Measurements from ENCODE around the gene BCL2L12.

BCL2L12 gene

GRCh38 chr19:49686503-49687088, 20.9 kb downstream of the BCL2L12 start:
- Histone ChIP-seq H3K27ac (ENCODE audit: extremely low read depth, low read depth, low read length) (no peak overlapping the region), H3K36me3 (ENCODE audit: control insufficient read depth in 2 of 2, insufficient read depth in 1 of 2, low read length in 2 of 2) (peaks cover 34 to 71% of the 10 kb centered on the region in 2 experiments), H3K9me3 (ENCODE audit: control insufficient read depth, insufficient read depth, low read depth, low read length) (no peaks in the 10 kb centered on the region), H3K4me3 (ENCODE audit: low read depth, low read length) (no peak overlapping the region), H3K4me1 (ENCODE audit: control insufficient read depth, insufficient read depth, low read length) (peaks cover 8% of the 10 kb centered on the region)
- ChIA-PET CTCF (interaction anchor here (0.6 kb wide), 2 partner anchors 15 to 180 kb away, joined by 3 read pairs; no protein-coding TSS in a partner anchor), POLR2A (interaction anchor here (1.9 kb wide), 1 partner anchor 11 kb away, joined by 6 read pairs; no protein-coding TSS in a partner anchor)
- TF ChIP-seq WT1 (tag by site-specific recombination; IDR thresholded peaks at IDR 0.05) (no peak), ZNF10 (tag by site-specific recombination; IDR thresholded peaks at IDR 0.05) (no peak), ZNF621 (tag by site-specific recombination; IDR thresholded peaks at IDR 0.05) (no peak)

- no peak for TF ChIP-seq ELK4 (IDR thresholded peaks at IDR 0.05; ENCODE audit: borderline replicate concordance, low read depth, low read length)
- no peak for TF ChIP-seq OVOL3 (tag by site-specific recombination; IDR thresholded peaks at IDR 0.05)
- no peak for TF ChIP-seq ZBTB21 (tag by site-specific recombination; IDR thresholded peaks at IDR 0.05)
- TF ChIP-seq ZNF704 (tag by site-specific recombination; IDR thresholded peaks at IDR 0.05): no peak
- TF ChIP-seq GFI1B (tag by site-specific recombination; IDR thresholded peaks at IDR 0.05): no peak
- TF ChIP-seq ZFP69B (tag by site-specific recombination; IDR thresholded peaks at IDR 0.05): no peak
- TF ChIP-seq ZNF670 (tag by site-specific recombination; IDR thresholded peaks at IDR 0.05; ENCODE audit: low read depth): no peak
- no peak for TF ChIP-seq ZNF274 (IDR thresholded peaks at IDR 0.05; ENCODE audit: low read length)
- no peak for TF ChIP-seq ZNF274 (tag by site-specific recombination; IDR thresholded peaks at IDR 0.05; ENCODE audit: borderline replicate concordance)
- TF ChIP-seq ZNF792 (tag by site-specific recombination; IDR thresholded peaks at IDR 0.05): no peak
- TF ChIP-seq BCL6B (tag by site-specific recombination; IDR thresholded peaks at IDR 0.05): no peak
- TF ChIP-seq ZNF639 (tag by site-specific recombination; IDR thresholded peaks at IDR 0.05): no peak
- no peak for TF ChIP-seq ZNF148 (tag by site-specific recombination; IDR thresholded peaks at IDR 0.05; ENCODE audit: borderline replicate concordance)
- TF ChIP-seq ATF2 (tag by site-specific recombination; IDR thresholded peaks at IDR 0.05; ENCODE audit: low read depth): no peak
- TF ChIP-seq ZNF174 (tag by site-specific recombination; IDR thresholded peaks at IDR 0.05): no peak
- no peak for TF ChIP-seq IKZF3 (tag by site-specific recombination; IDR thresholded peaks at IDR 0.05)
- no peak for TF ChIP-seq ZBTB6 (tag by site-specific recombination; IDR thresholded peaks at IDR 0.05)
- ChIA-PET POLR2A (interaction anchor here (0.5 kb wide), 1 partner anchor 19 kb away, joined by 3 read pairs; no protein-coding TSS in a partner anchor), CTCF (no interaction called here)
- Histone ChIP-seq H3K9me3 (ENCODE audit: control insufficient read depth, insufficient read depth, low read depth, low read length) (no peaks in the 10 kb centered on the region), H3K4me1 (ENCODE audit: control insufficient read depth, insufficient read depth, low read length) (peaks cover 8% of the 10 kb centered on the region), H3K36me3 (ENCODE audit: control insufficient read depth in 2 of 2, insufficient read depth in 1 of 2, low read length in 2 of 2) (peaks cover 29 to 65% of the 10 kb centered on the region in 2 experiments), H3K27ac (ENCODE audit: extremely low read depth, low read depth, low read length) (no peak overlapping the region), H3K4me3 (ENCODE audit: low read depth, low read length) (no peak overlapping the region)
Observed at GRCh38 chr19:49687150-49687549, 21.4 kb downstream of the BCL2L12 start.
